Lower leg skin (tissue), 3 donors: ENCODE measurements around the gene AGO4.

Source experiments
- POLR2A ChIP-seq, 2 donors: fragments of 450-650 bp; IDR thresholded peaks; one replicate each; pipeline ENCODE4 v1.6.1; 2016 to 2017; ENCODE audit warnings: antibody characterized with exemption in 2 of 2, mild to moderate bottlenecking in 1 of 2, moderate library complexity in 1 of 2
- TF ChIP-seq, protein P1 (sequence below), 3 donors: fragments of 450-650 bp; IDR thresholded peaks; one replicate each; pipeline ENCODE4 v1.5.1; 2016; ENCODE audit warnings: antibody characterized with exemption in 3 of 3, mild to moderate bottlenecking in 3 of 3, moderate library complexity in 2 of 3

DNA sequence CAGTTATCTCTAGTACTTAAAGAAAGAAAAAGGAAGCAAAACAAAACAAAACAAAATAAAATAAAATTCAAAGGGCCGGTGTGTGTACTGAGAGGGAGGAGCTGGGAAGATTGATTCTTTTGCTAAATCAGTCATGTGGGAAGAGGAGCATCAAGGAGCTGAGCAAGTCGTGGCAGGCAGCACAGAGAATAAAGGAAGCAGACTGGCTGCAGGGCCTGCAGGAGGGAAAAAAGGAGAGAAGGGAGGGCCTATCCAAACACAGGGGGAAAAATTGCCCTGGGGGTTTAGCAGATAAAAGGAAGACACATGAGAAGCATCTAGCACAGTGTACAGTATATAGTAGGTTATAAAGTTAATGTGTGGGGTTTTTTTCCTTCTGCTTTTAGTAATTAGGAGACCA is 27.6 kb downstream of the AGO4 start:
- TF ChIP-seq, protein P1, sequence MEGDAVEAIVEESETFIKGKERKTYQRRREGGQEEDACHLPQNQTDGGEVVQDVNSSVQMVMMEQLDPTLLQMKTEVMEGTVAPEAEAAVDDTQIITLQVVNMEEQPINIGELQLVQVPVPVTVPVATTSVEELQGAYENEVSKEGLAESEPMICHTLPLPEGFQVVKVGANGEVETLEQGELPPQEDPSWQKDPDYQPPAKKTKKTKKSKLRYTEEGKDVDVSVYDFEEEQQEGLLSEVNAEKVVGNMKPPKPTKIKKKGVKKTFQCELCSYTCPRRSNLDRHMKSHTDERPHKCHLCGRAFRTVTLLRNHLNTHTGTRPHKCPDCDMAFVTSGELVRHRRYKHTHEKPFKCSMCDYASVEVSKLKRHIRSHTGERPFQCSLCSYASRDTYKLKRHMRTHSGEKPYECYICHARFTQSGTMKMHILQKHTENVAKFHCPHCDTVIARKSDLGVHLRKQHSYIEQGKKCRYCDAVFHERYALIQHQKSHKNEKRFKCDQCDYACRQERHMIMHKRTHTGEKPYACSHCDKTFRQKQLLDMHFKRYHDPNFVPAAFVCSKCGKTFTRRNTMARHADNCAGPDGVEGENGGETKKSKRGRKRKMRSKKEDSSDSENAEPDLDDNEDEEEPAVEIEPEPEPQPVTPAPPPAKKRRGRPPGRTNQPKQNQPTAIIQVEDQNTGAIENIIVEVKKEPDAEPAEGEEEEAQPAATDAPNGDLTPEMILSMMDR (IDR thresholded peaks at IDR 0.05): no peak
- no peak for TF ChIP-seq POLR2A (IDR thresholded peaks at IDR 0.05)
